Endothelial cell of umbilical vein (primary cell): ENCODE results near the gene USPL1. TPM values are rescaled to one million over a fixed set of nuclear protein-coding genes. Genes with fewer than 3 reads are reported as not detected.
A peak's percentile ranks its signal among the peaks of the same experiment; 100 is the strongest.

Source experiments
- BruUV-seq: library from RNA; stranded (reverse); fragments of 400-500 nt; replicated peaks from 2 replicates; lab custom pipeline; 2021; lab: Mats Ljungman, UMichigan
- CTCF ChIA-PET: fragments of 300-600, 350-600 bp; sonication (Branson Sonifier 250); formaldehyde crosslinking; loops from one replicate; lab custom pipeline; 2021; ENCODE audit warnings: antibody characterized with exemption, inconsistent platforms; lab: Charles Lee
- POLR2A ChIA-PET: fragments of 300-600, 350-600 bp; sonication (Branson Sonifier 250); formaldehyde crosslinking; loops from one replicate; lab custom pipeline; 2021; ENCODE audit warnings: antibody characterized with exemption, inconsistent platforms; lab: Charles Lee
- DNase-seq: peaks from one replicate; pipeline ENCODE4 v3.0.0-alpha.2; 2011; ENCODE audit warnings: low read depth, low spot score
- FAIRE-seq: peaks from 2 replicates; lab custom pipeline; 2011; peaks lifted over from hg19 to GRCh38; lab: Jason Lieb, UNC
- H2AFZ ChIP-seq: 2 replicates; pipeline ENCODE4 v1.6.0; 2012; ENCODE audit warnings: low read depth, low read length, control low read depth, inconsistent platforms
- H3K27ac ChIP-seq: 2 replicates; pipeline ENCODE4 v1.5.1; 2011; ENCODE audit warnings: low read depth, mild to moderate bottlenecking, control low read depth, low read length, moderate library complexity; ENCODE audit not compliant: insufficient read depth
- H3K27me3 ChIP-seq, 2 experiments: 2 replicates each; pipeline versions ENCODE4 v1.6.0 to v1.6.1; 2011; ENCODE audit warnings: low read length in 2 of 2, mixed read lengths in 1 of 2; ENCODE audit not compliant: control insufficient read depth in 2 of 2, insufficient read depth in 2 of 2
- H3K36me3 ChIP-seq, 2 experiments: 2 replicates in 1 of 2; 3 replicates in 1 of 2; pipeline ENCODE4 v1.5.1; 2011; ENCODE audit warnings: low read length in 2 of 2, mild to moderate bottlenecking in 1 of 2, moderate library complexity in 1 of 2; ENCODE audit not compliant: control insufficient read depth in 2 of 2, insufficient read depth in 2 of 2; ENCODE audit errors: extremely low read depth in 1 of 2
- H3K4me1 ChIP-seq: 3 replicates; pipeline ENCODE4 v1.5.1; 2011; ENCODE audit warnings: mild to moderate bottlenecking, low read length; ENCODE audit not compliant: control insufficient read depth, insufficient read depth; ENCODE audit errors: extremely low read depth
- H3K4me2 ChIP-seq: 2 replicates; pipeline ENCODE4 v1.6.1; 2011; ENCODE audit warnings: low read length, control low read depth, mixed read lengths; ENCODE audit not compliant: insufficient read depth
- H3K4me3 ChIP-seq, 3 experiments: fragments of 200-600 bp in 1 of 3; sonication (generic), shearing (Covaris generic) in 1 of 3; replicated peaks in 1 of 3; 2 replicates each; pipeline ENCODE4 v1.5.1; 2011 to 2016; ENCODE audit warnings: control low read depth in 3 of 3, low read length in 3 of 3, mild to moderate bottlenecking in 2 of 3, inconsistent platforms in 1 of 3, low read depth in 1 of 3, moderate library complexity in 1 of 3; ENCODE audit not compliant: insufficient read depth in 1 of 3
- H3K79me2 ChIP-seq: 2 replicates; pipeline ENCODE4 v1.6.0; 2012; ENCODE audit warnings: low read length, inconsistent platforms; ENCODE audit not compliant: control insufficient read depth, insufficient read depth
- H3K9ac ChIP-seq: replicated peaks from 2 replicates; pipeline ENCODE3; 2011; ENCODE audit warnings: low read length, control low read depth; ENCODE audit not compliant: insufficient read depth; ENCODE audit errors: extremely low read depth
- H3K9me1 ChIP-seq: replicated peaks from 3 replicates; pipeline ENCODE4 v1.6.0; 2011; ENCODE audit warnings: mild to moderate bottlenecking, low read length; ENCODE audit not compliant: control insufficient read depth, insufficient read depth; ENCODE audit errors: extremely low read depth
- H3K9me3 ChIP-seq: replicated peaks from 2 replicates; pipeline ENCODE4 v1.5.1; 2012; ENCODE audit warnings: low read length, inconsistent platforms; ENCODE audit not compliant: control insufficient read depth, insufficient read depth
- H4K20me1 ChIP-seq: replicated peaks from 2 replicates; pipeline ENCODE3; 2011; ENCODE audit warnings: mild to moderate bottlenecking, low read length; ENCODE audit not compliant: control insufficient read depth, insufficient read depth; ENCODE audit errors: extremely low read depth
- GATA2 ChIP-seq: IDR thresholded peaks from 2 replicates; pipeline ENCODE4 v1.7.0; 2011; ENCODE audit warnings: low read depth, mild to moderate bottlenecking, moderate library complexity, mixed read lengths, low read length; ENCODE audit not compliant: insufficient read length, insufficient read depth
- JUN ChIP-seq: IDR thresholded peaks from 2 replicates; pipeline ENCODE4 v1.6.1; 2011; ENCODE audit warnings: borderline replicate concordance, low read depth; ENCODE audit not compliant: insufficient read length, insufficient read depth
- dilution Hi-C: fragments of 300-500 bp; cut with MboI; formaldehyde crosslinking; loops from one replicate; pipeline ENCODE4 v1.15.0; 2019; ENCODE audit warnings: low sequenced_read_pairs; ENCODE audit not compliant: extremely low pct_ligation_motif_present
- intact Hi-C: fragments of 100-400 bp; cut with micrococcal nuclease; formaldehyde crosslinking; loops from one replicate; pipeline ENCODE4 v1.10.0; 2022
- polyA plus RNA-seq, 4 experiments: library from polyadenylated mRNA; depleted of rRNA in 3 of 4; stranded (reverse) in 3 of 4; unstranded in 1 of 4; fragments of >200 nt; gene quantifications; 2 replicates each; pipeline versions ENCODE4 v1.2.1 to v1.2.3, GENCODE V29; 2011 to 2012; ENCODE audit warnings: missing spikeins in 1 of 4
- total RNA-seq: library from RNA; stranded (reverse); gene quantifications from 2 replicates; pipeline ENCODE4 v1.2.3, GENCODE V29; 2021
- TF ChIP-seq, protein P1 (sequence below): IDR thresholded peaks from 2 replicates; pipeline ENCODE4 v1.6.1; 2011; ENCODE audit not compliant: insufficient read depth, insufficient read length

Gene USPL1
- total and polyA plus RNA-seq, 2 donors (not counting 3 experiments of a cell fraction or from before 2014, with no cell fraction given), result 14.6 to 21.0 TPM

GRCh38 chr13:30665638-30666037, 47.9 kb downstream of the USPL1 start:
- CTCF ChIA-PET, result interaction anchor here (1.4 to 1.5 kb wide), 2 partner anchors 29 to 127 kb away, joined by 3 to 6 read pairs; no protein-coding TSS in a partner anchor

DNA sequence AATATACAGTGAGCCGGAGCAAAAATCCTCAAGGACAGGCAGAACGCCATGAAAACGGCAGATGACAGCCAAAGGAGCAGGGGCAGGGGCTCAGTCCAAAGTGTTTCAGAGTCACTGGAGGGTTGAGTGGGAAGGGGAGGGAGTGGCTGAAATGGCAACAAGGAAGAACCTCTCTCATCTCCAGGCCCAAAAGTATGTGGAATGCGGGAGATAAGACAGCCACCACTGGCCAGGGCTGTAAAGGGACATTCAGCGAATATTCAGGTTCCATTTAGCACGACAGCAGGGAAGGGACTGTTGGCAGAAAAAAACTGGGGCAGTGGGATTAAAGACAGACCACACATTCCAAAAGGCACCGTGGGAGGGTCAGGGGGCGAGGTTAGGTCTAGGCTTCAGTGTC, 48.4 kb downstream of the USPL1 start:
- Histone ChIP-seq H3K36me3 (no peaks in the 10 kb centered on the region), H3K9ac (no peak overlapping the region), H3K79me2 (no peaks in the 10 kb centered on the region), H4K20me1 (no peaks in the 10 kb centered on the region), H3K27ac (no peak overlapping the region), H2AFZ (no peak overlapping the region), H3K4me1 (peaks cover 8% of the 10 kb centered on the region), H3K27me3 (no peaks in the 10 kb centered on the region), H3K9me1 (no peaks in the 10 kb centered on the region), H3K9me3 (no peaks in the 10 kb centered on the region), H3K4me2 (no peak overlapping the region), H3K4me3 (no peak overlapping the region)
- intact Hi-C loops, result no loop called here
- ChIA-PET CTCF (interaction anchor here (1.5 kb wide), 1 partner anchor 29 kb away, joined by 3 read pairs; no protein-coding TSS in a partner anchor), POLR2A (no interaction called here)
- dilution Hi-C loops, result no loop called here
- FAIRE-seq, result no peak
- no TSS peak for BruUV-seq
- TF ChIP-seq, protein P1, sequence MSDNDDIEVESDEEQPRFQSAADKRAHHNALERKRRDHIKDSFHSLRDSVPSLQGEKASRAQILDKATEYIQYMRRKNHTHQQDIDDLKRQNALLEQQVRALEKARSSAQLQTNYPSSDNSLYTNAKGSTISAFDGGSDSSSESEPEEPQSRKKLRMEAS, result no peak
- TF ChIP-seq JUN, result no peak
- DNase-seq, result no peak

More at GRCh38 chr13:30665638-30666037, 47.9 kb downstream of the USPL1 start:
- FAIRE-seq, result peak; percentile 59
- intact Hi-C loops (no loop called here), dilution Hi-C loops (no loop called here)
- Histone ChIP-seq H3K9me1 (no peaks in the 10 kb centered on the region), H3K4me3 (no peak overlapping the region), H3K4me2 (peak overlapping the region; percentile 20), H3K27ac (no peak overlapping the region), H3K4me1 (peaks cover 8% of the 10 kb centered on the region), H3K36me3 (no peaks in the 10 kb centered on the region), H2AFZ (peak overlapping the region; percentile 43), H3K27me3 (no peaks in the 10 kb centered on the region), H4K20me1 (no peaks in the 10 kb centered on the region), H3K79me2 (no peaks in the 10 kb centered on the region), H3K9ac (no peak overlapping the region), H3K9me3 (no peaks in the 10 kb centered on the region)
- DNase-seq, result peak; percentile 63
- no TSS peak for BruUV-seq
- TF ChIP-seq, protein P1, result no peak
- TF ChIP-seq GATA2, result peak; percentile 72
- POLR2A ChIA-PET, result no interaction called here
